HG02610 (cell line): ENCODE measurements around the gene GATAD2B.
"Not testable (repeated sequence)": the region's sequence is repeated elsewhere in the genome, so short reads cannot be mapped to it uniquely, and the experiment has no call there.

ENCODE experiments used
- ATAC-seq: cut with Tn5 transposase; IDR thresholded peaks from one replicate; pipeline ENCODE4 v1.9.1; 2021; ENCODE audit warnings: mild to moderate bottlenecking, moderate library complexity; ENCODE audit not compliant: unreplicated experiment

Gene GATAD2B

DNA sequence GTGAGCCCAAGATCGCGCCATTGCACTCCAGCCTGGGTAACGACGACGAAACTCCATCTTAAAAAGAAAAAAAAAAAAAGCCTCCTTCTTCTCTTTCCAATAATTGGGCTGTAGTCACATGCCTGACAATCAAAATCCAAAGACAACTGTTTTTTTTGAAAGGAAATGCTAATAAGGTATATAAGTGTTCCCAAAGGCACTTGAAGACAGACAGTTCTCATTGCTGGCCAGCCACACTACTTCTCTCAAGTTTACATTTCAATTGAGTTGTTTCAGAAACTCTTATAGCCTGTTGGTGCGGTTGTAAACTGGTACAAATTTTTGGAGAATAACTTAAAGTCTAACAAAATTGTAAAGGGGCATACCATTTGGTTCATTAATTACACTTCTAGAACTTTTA is 23.3 kb downstream of the GATAD2B start:
- no peak for ATAC-seq

DNA sequence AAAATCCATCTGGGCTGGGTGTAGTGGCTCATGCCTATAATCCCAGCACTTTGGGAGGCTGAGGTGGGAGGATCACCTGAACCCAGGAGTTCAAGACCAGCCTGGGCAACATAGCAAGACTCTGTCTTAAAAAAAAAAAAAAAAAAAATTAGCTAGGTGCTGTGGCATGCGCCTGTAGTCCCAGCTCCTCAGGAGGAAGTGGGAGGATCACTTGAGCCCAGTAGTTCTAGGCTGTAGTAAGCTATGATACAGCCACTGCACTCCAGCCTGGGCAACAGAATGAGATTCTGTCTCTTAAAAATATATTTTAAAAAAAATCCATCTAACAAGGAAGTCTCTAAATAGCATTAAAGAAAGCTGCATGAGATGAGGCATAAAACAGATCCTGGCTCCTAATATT is 26.9 kb downstream of the GATAD2B start:
- not testable (repeated sequence) for ATAC-seq

DNA sequence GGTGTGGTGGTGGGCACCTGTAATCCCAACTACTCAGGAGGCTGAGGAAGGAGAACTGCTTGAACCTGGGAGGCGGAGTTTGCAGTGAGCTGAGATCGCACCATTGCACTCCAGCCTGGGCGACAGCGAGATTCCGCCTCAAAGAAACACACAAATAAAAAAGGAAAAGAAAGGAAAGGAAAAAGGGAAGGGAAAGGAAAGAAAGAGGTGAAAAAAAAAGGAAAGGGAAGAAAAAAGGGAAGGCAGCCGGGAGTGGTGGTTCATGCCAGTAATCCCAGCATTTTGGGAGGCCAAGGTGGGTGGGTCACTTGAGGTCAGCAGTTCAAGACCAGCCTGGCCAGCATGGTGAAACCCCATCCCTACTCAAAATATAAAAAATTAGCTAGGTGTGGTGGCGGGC is 31.7 kb downstream of the GATAD2B start:
- ATAC-seq = not testable (repeated sequence)

DNA sequence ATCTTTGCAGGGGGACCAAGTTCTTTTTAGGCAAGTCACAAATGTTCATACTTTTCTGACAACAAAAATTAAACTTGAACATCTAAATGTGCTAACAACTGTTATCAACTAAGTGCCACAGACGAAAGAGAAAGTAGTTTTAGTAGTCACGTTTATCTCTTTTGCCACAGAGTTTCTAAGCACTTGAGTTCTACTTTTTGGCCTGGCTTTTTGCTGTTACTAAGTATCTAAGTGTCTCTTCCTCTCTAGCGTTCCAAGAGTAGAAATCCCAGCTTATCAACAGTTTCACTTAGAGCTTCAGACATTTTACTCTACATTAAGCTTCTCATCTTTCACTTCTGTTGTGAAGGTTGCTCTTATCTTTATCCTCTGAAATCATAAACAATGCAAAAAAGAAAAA is 34.2 kb downstream of the GATAD2B start:
- no peak for ATAC-seq

DNA sequence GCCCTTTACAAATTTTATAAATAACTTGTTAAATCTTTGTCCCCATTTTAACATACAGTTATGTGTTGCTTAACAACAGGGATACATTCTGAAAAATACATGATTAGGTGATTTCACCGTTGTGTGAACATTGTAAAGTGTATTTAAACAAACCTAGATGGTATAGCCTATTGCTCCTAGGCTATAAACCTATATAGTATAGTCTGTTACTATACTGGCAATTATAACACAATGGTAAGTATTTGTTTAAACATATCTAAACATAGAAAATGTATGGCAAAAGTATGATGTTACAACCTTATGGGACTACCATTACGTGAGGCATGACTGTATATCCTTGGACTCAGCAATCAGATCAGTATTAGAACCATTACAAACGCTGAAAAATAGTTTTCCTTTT is 36.6 kb downstream of the GATAD2B start:
- no peak for ATAC-seq

DNA sequence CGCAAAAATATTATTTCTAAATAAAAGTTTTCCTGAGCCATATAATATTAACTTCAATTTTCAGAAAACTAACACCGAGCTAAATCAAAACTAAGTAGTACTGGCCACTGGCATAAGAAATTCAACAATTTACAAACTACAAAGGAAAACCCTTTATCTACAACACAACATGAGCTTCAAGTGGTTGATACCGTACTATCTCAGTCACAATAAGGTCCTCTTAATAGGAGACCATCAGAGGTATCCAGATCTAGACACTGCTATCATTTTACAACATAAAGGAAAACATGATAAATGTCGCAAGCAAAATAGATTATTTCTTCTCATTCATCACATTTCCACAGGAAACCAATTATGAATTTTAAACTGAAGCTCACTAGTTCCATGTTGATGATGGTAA is 39.5 kb downstream of the GATAD2B start:
- ATAC-seq = no peak

DNA sequence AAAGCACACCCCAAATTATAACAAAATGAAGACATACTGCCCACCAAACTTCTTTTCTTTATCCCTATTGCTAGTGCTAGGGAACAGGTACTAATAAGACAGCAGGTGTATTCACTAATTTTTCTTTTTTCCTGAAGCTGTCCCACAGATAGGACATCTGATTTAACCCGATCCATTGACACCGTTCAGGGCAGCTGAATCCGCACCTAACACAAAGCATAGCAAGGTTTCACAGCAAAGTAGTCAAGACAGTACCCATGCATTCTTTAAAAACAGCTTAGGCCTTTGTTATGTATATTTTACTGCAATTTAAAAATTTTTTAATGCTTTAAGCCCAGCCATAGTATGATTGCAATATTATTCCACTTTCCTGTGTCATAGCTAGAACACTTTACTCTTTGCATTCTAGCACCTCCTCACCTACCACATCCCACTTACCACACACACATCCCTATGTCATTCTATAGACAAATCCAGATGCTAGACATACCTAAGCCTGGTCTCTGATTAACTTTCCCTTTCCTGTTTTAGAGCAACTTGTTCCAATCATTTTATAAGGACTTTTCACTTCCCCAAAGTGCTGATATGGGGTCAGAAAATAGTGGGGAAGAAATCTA is 40.4 kb downstream of the GATAD2B start:
- ATAC-seq = no peak

DNA sequence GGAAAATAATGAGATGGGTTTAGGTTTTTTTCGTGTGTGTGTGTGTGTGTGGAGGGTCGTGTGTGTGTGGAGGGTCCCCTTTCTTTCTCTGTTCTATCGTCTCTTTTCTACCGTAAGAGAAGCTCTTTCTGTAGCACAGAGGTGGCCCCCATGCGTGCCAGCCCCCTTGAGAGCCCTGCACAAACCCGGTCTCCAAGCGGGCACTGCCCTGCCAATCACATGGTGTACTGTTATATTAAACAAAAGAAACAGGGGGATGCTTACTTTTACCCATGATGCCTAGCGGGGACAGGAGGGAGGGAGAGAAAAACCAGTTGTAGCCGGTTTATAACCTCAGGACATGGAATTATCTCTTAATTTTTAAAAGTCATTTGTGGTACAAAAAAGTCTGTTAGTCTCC is 41.0 kb downstream of the GATAD2B start:
- no peak for ATAC-seq

DNA sequence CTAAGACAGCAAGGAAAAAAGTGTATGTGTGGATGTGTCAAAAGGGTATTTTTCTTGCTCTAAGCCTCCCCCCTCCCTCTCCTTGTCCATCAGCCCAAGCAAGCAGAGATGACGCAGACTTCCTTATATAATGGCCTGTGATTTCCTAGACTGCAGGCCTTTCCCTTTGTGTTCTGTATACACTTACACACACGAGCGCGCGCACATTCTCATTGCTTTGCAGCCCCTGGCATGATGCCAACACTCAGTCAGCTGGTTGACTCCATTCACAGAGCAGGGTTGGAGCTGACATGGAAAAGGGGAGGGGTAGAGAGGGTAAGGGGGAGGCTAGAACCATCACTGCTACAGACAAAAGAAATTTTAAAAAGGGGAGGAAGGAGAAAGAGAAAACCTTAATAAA is 41.8 kb downstream of the GATAD2B start:
- ATAC-seq = peak; percentile 45

DNA sequence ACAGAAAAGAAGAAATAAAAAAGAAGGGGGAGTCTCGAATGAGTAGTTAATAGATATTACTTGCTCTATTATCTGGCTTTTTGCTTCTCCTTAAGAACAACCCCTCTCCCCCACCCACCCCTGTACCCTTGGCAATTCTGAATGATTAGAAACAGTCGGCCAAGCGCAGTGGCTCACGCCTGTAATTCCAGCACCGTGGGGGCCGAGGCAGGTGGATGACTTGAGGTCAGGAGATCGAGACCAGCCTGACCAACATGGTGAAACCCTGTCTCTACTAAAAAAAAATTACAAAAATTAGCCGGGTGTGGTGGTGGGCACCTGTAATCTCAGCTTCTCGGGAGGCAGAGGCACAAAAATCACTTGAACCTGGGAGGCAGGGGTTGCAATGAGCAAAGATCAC is 42.7 kb downstream of the GATAD2B start:
- no peak for ATAC-seq

DNA sequence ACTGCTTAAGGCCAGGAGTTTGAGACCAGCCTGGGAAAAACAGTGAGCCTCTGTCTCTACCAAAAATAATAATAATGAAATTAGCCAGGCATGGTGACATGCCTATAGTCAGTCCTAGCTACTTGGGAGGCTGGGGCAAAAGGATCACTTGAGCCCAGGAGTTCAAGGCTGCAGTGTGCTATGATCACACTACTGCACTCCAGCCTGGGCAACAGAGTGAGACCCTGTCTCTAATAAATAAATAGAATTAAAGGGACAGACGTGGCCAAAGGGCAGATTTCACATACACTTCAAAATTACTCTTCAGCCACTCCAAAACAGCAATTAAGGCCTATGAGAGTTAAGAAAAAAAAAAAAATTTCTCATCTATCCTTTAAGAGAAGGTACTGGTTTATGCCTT is 45.7 kb downstream of the GATAD2B start:
- no peak for ATAC-seq

DNA sequence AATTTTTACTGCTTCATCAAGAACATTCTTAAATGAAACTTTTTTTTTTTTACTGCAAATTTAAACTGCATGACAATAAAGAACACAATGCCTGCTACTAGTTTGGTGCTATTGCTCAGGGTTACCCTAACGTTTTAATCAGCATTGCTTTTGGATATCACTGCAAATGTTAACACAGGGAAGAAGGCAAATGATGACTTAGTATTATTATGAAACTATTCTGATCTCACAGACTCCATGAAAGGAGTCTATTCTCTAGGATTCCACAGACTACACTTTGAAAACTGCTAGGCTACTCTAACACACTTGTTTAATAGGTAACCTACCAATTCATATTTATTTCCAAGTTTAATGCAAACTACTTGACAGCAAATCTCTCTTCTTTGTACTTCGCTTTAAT is 49.8 kb downstream of the GATAD2B start:
- no peak for ATAC-seq

DNA sequence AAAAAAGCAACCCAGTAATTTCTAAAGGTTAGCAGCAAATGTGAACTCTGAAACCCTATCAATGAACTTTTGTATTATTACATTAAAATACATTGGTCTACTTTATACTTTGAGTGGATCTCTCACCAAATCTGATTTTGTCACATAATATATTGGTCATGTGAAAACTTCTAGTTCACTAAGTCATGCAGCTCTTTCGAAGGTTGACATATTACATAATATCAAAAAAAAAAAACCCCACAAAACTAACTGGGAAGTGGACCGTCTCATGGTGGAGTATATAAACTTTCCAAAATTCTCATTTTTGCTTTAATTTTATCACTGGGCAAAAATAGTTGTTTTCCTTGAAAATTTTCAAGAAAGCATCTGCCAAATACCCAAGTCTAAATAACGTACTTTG is 50.4 kb downstream of the GATAD2B start:
- no peak for ATAC-seq

DNA sequence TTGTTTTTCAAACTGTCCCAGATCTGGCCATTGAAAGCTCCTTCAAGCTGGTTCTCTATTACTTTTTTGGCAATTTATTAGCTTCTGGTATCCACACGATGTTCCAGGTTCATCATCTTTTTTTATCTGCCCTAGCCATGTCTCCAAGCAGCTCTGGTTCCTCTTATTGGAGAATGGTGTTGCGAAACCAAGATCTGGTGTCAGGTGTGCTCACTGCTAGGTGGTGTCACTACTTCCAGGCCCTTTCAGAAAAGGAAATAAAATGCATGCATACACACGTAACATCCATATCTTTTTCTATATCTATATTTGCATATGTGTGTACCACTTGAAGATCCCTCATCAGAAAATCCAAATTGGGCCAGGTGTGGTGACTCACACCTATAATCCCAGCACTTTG is 53.3 kb downstream of the GATAD2B start:
- ATAC-seq = no peak

DNA sequence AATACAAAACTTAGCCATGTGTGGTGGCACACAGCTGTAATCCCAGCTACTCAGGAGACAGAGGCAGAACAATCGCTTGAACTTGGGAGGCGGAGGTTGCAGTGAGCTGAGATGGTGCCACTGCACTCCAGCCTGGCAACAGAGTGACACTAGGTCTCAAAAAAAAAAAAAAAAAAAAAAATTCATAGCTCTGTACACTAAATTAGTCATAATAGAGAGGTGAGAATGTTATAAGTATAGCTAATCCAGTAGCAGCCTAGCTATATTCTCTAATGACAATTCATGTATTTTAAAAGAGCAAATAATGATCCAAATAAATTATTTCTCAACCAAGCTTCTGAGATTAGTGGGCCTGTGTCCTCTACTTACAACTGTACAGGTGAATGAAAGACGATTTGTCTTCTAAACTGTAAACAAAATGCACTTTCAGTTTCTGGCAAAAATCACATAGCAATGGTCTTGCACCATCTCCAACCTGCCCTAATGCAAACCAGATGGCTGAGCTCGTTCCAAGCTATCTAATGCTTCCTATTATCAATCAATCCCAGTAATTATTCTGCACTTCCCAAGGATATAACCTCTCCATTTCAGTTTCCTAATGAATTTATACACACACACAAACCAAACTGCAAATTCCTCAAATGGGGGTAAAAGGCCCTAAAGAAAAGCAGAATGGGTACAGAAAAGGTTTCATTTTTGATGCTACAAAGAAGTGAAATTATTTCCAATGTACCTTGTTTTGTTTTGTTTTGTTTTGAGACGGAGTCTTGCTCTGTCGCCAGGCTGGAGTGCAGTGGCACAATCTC is 56.5 kb downstream of the GATAD2B start:
- ATAC-seq = no peak

DNA sequence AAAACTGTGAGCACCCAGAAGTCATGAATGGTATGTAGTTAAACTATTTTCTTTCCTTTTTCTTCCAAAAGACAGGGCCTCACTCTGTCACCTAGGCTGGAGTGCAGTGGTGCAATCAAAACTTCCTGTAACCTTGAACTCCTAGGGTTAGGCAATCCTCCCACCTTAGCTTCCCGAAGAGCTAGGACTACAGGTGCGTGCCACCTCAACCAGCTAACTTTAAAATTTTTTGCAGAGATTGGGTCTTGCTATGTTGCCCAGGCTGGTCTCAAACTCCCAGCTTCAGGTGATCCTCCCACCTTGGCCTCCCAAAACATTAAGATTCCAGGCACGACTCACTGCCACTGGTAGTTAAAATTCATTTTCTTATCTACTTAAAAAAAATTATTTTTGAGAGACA is 62.5 kb downstream of the GATAD2B start:
- ATAC-seq = no peak

DNA sequence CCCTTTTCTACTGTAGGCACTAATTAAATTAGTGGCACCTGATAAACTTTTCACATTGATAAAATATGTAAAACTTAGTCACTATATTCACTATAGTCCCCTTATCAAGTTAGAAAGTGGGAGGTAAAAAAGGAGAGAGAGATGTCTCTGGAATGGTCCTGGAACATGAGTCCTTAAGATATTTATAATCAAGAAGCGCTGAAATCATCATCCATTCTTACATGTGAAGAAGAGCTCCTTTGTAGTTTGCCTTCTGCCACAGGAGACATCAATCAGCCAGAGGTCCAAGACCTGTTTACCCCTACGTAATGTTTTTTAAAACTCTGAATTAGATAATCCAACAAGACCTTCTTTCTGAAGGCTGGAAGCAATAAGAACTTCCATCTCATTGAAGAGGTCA is 65.3 kb downstream of the GATAD2B start:
- ATAC-seq = no peak

DNA sequence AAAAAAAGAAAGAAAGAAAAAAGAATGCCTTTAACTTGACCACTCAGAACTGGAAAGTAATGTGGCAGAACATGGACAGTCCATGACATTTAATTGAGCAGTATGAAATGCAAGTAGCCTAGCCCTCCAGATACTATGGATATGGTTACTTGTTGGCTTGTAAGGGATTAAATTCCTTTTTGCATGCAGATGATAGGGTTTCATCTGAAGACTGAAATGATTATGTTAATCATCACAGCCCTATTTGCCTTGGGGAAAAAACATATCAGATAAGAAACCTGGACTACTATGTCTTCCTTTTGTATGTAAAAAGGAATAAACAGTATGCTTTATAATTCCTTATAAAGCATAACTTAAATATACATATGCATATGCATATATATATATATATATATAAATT is 66.0 kb downstream of the GATAD2B start:
- no peak for ATAC-seq

DNA sequence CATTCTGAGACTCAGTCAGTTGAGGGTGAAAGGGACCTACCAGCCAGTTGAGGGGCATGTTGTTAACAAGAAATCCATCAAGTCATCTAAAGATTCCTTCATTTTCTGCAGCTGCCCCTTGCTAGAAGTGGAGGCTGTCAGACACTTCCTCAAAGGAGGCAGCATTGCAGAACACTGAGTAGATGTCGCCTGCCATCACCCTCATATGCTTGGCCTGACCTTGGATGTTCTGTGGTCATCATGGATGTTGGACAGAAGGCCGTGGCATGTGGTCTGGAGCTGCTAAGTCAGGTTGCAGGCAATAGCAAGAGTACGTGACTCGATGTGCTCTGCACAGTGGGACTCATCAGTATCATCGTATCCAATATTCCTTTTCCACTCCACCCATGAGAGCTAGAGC is 70.6 kb downstream of the GATAD2B start:
- ATAC-seq = no peak

DNA sequence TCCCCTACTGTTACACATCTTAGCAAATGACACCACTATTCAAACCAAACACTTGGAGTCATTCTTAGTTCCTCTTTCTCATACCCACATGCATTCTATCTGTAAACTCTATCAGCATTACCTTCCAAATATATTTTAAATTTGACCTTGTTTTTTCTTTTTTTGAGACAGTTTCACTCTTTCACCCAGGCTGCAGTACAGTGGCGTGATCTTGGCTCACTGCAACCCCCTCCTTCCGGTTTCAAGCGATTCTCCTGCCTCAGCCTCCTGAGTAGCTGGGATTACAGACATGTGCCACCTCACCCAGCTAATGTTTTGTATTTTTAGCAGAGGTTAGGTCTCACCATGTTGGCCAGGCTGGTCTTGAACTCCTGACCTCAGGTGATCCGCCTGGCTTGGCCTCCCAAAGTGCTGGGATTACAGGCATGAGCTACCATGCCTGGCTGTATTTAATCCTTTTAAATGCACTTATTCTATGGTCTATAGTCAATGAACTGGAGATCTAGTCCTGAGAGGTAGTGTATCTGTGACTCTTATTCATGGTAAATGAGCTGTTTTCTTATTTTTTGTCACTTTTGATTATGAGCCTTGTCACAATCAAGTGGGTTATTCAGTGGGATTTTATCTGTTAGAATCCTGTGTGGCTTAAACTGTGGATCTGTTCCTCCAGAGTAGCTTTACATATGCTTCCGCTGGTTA is 73.1 kb downstream of the GATAD2B start:
- ATAC-seq = peak; percentile 75

DNA sequence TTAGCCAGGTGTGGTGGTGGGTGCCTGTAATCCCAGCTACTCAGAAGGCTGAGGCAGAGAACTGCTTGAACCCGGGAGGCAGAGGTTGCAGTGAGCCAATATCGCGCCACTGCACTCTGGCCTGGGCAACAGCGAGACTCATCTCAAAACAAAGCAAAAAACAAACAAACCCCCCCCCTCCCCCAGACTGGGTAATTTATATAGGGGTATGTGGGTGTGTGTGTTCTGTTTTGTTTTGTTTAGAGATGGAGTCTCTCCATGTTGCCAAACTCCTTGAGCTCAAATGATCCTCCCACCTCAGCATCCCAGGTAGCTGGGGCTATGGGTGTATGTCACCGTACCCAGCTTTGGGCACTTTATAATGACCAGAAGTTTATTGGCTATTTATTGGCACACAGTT is 74.0 kb downstream of the GATAD2B start:
- ATAC-seq = no peak

DNA sequence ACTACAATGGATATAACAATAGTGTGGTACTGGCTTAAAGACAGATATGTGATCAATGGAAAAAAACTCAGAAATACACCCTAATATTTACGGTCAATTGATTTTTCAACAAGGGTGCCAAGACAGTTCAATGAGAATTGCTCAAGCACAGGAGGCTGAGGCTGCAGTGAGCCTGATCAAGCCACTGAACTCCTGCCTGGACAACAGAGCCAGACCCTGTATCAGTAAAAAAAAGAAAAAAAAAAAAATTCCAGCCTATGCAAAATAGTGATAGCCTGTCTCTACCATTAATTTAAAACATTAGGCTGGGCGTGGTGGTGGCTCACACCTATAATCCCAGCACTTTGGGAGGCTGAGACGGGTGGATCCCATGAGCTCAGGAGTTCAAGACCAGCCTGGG is 77.6 kb downstream of the GATAD2B start:
- ATAC-seq = no peak
